Measurements from ENCODE around the gene PCIF1.

GRCh38 chr20:45948742-45949541, 14.5 kb downstream of the PCIF1 start:
- no peak for TF ChIP-seq CTCF (conservative IDR thresholded peaks at IDR 0.05)
- no peak for TF ChIP-seq EZH2 (IDR thresholded peaks at IDR 0.05; ENCODE audit: low read depth)
